NB4 (cell line): ENCODE measurements around the gene FMN2.

ENCODE experiments used
- MAX ChIP-seq: IDR thresholded peaks from 2 replicates; pipeline ENCODE4 v1.6.1; 2011; ENCODE audit warnings: low read depth, low read length
- MYC ChIP-seq: IDR thresholded peaks from 2 replicates; pipeline ENCODE4 v1.6.1; 2011; ENCODE audit warnings: low read depth, low read length
- POLR2A ChIP-seq: IDR thresholded peaks from 2 replicates; pipeline ENCODE4 v1.6.1; 2011; ENCODE audit warnings: mild to moderate bottlenecking; ENCODE audit not compliant: insufficient read length; ENCODE audit errors: extremely low read depth
- TF ChIP-seq, protein P1 (sequence below): IDR thresholded peaks from one replicate; pipeline ENCODE4 v1.5.1; 2012; ENCODE audit warnings: low read depth, low read length

DNA sequence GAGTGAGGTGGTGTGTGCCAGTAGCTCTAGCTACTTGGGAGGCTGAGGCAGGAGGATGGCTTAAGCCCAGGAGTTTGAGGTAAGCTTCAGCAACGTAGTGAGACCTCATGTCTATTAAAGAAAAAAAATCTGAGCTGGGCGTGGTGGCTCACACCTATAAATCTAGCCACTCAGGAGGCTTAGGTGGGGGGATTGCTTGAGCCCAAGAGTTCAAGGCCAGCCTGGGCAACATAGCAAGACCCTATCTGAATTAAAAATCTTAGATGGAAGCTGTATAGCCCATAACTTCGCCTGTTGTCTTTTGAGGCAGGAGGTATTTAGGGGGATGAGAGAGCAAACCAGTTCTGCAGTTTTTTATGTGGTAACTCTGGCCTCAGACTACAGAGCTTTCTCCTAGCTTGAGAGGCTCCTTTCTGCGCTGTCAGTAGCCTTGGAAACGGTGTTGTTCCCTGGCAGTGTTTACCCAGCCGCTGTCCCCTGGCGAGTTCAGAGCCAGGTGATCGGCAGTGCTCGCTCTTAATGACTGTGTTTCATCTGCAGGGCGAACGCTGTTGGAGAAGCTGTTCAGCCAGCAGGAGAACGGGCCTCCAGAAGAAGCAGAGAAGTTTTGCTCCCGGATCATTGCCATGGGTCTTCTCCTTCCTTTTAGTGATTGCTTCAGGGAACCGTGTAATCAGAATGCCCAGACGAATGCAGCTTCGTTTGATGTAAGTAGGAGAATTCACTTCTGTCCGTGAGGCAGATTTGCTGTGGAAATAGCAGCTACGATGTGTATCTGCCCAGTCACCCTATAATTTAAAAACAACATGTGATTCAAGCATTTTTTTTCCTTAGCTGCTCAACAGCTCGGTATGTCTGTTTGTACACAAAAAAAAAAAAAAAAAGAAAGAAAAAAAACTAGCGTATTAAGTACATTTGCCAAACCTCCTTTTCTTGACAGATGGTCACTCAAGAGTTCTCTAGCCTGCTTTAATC, 31.2 kb downstream of the FMN2 start:
- TF ChIP-seq, protein P1, sequence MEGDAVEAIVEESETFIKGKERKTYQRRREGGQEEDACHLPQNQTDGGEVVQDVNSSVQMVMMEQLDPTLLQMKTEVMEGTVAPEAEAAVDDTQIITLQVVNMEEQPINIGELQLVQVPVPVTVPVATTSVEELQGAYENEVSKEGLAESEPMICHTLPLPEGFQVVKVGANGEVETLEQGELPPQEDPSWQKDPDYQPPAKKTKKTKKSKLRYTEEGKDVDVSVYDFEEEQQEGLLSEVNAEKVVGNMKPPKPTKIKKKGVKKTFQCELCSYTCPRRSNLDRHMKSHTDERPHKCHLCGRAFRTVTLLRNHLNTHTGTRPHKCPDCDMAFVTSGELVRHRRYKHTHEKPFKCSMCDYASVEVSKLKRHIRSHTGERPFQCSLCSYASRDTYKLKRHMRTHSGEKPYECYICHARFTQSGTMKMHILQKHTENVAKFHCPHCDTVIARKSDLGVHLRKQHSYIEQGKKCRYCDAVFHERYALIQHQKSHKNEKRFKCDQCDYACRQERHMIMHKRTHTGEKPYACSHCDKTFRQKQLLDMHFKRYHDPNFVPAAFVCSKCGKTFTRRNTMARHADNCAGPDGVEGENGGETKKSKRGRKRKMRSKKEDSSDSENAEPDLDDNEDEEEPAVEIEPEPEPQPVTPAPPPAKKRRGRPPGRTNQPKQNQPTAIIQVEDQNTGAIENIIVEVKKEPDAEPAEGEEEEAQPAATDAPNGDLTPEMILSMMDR: no peak
- TF ChIP-seq POLR2A (no peak), MYC (no peak), MAX (no peak)
